ENCODE results near the gene EBI3. TPM values are rescaled to one million over a fixed set of nuclear protein-coding genes. Genes with fewer than 3 reads are reported as not detected.
"Not testable (repeated sequence)": the region's sequence is repeated elsewhere in the genome, so short reads cannot be mapped to it uniquely, and the experiment has no call there.

EBI3 gene
- 0.27 TPM for total RNA-seq

DNA sequence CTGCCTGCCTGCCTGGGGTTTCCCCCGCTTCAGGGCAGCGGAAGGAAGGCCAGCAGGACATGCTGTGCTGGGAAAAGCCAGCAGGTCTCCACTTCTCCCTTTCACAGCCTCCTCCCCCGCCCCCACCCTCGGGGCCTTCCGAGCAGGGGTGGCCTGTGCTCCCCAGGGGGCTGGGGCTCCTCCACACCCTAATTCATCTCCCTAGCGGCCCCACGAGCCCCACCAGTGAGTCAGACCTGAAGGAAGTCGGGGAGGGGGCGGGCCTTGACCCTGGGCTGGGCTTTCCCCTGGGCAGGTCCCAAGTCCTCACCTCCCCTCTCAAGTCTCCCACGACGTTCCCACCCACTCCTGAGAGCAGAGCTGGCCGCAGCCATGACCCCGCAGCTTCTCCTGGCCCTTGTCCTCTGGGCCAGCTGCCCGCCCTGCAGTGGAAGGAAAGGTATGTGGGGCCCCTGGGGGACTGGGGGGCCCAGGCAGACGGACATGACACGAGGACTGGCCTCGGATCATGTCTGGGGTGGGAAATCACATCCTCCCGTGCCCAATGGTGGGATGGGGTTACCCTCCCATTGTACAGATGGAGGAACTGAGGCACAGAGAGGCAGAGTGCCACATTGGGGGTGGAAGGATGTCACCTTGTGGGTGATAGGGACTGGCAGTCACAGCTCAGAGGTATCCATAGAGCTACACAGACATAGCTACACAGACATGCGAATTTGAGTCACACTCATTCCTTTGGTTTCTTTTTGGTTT is at the start of gene EBI3:
EBI3 (plus strand) TSS at position 345 of the 753 bp plus-strand sequence; CDS start at position 373, 28 bp downstream.
- peak in 2 of 3 donors; percentile 60 to 85 for DNase-seq (ENCODE audit: low read depth in 2 of 3, low spot score in 2 of 3)

DNA sequence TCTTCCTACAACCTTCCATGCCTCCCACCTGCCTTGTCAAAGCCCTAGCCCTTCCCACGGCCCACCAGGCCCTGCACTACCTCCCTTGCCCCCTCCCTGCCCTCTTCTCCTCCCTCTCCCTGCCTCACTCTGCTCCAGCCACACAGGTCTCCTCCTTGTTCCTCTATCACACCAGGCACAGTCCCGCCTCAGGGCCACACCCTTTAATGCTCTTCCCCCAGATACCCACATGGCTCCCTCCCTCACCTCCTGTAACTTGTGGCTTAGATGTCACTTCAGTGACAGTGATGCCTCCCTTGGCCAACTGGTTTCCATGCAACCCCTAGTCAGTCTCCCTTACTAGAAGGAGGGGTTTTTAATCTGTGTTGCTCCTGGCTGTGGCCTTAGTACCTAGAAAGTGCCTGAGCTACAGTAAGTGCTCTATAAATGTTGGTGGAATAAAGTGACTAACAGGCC is 48.2 kb upstream of the EBI3 start:
- DNase-seq (ENCODE audit: low read depth in 2 of 3, low spot score in 2 of 3) = no peak

DNA sequence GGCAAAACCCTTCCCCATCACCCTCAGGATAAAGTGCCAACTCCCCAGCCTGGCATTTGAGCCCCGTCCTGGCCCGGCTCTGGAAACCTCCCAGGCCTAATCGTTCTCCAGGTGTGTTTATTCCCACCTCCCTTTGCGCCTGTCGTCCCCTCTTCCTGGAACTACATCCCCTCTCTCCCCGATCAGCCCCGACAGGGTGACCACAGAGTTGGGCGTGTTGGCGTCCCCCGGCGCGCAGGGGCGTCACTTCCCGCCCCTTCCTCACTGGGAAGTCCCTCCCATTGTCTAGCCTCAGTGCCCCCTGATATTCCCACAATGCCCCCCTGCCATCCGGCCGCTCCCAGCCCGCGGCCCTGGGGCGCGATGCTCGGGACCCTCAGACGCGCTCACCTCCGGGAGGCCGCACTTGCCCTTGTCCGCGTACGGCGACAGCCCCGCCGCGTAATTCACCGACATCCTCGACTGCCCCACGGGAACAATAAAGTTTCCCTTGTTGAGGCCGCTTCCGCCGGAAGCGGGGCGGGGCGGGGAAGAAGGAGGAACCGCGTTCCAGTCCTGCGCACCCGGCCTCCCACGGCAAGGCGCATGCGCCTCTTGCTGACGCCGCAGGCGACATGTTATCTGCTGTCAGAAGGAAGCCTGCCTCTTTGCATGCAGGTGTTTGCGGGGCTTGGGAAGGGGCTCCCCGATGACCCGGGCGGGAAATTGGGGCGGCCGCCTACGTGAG is 47.1 kb upstream of the EBI3 start, which contains the start of the genes ANKRD24 and SIRT6:
ANKRD24 (plus strand) TSS at position 606 of the 727 bp plus-strand sequence. CDS start 3,737 bp downstream, outside the sequence.
SIRT6 (minus strand) TSS at position 480 of the 727 bp plus-strand sequence; CDS start at position 456, 24 bp downstream.
- peak; percentile 92 to 97 (median 96) for DNase-seq (ENCODE audit: low read depth in 2 of 3, low spot score in 2 of 3)

DNA sequence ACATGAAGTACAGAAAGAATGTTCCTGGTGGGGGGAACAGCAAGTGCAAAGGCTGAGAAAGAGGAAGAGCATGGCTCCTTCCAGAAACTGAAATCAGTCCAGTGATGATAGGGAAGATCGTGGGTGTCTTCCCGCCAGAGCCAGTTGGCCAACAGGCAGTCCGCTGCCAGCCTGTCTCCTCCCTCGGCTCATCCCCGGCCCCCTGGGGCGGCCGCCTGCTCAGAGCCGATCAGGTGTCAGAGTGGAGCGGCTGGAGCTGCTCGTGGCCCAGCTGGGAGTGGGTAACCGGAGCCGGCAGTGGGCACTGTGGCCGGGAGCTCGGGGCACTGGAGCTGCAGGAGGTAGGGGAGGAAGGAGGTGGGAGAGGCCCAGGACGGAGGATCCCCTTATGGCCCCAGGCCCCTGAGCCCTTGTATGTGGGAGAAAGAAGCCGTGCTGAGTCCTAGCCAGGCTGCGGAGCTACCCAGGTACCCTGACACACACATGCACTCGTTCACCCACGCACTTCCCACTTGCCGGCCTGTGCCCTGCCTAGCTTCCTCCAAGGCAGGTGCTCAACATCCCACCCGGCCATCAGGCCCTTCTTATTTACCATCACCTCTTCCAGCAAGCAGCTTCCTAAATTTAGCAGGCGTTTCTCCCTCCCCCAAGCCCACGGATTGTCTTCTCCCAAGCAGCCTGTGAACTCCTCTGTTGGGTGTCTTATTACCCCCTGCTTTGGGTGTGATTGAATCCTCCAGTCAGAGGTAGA is 45.2 kb upstream of the EBI3 start:
- no peak for DNase-seq (ENCODE audit: low read depth in 2 of 3, low spot score in 2 of 3)

DNA sequence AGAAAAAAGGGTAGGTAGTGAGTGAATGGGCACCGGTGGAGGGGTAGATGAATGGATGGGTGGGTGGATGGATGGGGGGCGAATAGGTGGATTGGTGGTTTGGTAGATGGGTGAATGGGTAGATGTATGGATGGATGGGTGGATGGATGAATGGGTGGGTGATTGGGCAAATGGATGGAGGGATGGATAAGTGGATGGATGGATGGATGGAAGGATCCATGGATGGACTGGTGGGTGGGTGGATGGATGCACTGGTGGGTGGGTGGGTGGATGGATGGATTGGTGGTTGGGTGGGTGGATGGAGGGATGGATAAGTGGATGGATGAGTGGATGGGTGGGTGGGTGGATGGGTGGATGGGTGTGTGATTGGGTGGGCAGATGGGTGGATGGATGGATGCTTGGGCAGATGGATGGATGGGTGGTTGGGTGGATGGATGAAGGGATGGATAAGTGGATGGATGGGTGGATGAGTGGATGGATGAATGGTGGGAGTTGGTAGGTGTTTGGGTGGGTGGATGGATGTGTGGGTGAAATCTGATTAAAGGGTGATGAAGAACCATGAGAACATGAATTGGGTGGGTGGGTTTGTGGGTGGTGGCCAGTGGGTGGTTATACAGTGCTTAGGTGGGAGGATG is 44.5 kb upstream of the EBI3 start:
- no peak for DNase-seq (ENCODE audit: low read depth in 2 of 3, low spot score in 2 of 3)

DNA sequence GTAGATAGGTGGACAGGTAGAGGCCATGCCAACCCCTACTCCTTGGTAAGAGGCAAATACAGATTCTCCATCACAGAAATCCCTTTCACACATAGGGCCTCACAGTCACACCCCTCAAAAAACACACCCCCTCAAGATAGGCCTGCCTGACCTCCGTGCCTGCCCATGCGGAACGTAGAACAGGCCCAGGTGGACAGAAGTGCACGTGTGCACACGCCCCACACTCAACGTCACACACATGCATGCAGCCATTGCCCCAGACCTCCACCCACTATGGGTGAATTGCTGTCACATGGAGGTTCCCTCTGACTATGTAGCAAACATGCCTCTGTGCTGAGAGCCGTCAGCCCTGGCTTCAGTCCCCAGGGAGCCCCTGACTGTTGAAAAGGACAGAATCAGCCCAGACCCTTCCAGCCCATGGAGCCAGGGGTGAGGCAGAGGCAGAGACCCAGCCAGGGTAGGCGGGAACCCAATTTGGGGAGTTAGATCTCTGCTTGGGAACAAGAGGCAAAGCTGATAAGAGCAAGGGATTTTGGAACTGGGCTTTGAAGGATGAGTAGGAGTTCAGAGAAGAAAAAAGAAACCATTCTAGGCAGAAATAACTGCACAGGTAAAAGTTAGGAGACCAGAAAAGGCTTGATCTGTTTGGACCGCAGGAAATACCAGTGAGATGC is 43.8 kb upstream of the EBI3 start:
- no peak for DNase-seq (ENCODE audit: low read depth in 2 of 3, low spot score in 2 of 3)

DNA sequence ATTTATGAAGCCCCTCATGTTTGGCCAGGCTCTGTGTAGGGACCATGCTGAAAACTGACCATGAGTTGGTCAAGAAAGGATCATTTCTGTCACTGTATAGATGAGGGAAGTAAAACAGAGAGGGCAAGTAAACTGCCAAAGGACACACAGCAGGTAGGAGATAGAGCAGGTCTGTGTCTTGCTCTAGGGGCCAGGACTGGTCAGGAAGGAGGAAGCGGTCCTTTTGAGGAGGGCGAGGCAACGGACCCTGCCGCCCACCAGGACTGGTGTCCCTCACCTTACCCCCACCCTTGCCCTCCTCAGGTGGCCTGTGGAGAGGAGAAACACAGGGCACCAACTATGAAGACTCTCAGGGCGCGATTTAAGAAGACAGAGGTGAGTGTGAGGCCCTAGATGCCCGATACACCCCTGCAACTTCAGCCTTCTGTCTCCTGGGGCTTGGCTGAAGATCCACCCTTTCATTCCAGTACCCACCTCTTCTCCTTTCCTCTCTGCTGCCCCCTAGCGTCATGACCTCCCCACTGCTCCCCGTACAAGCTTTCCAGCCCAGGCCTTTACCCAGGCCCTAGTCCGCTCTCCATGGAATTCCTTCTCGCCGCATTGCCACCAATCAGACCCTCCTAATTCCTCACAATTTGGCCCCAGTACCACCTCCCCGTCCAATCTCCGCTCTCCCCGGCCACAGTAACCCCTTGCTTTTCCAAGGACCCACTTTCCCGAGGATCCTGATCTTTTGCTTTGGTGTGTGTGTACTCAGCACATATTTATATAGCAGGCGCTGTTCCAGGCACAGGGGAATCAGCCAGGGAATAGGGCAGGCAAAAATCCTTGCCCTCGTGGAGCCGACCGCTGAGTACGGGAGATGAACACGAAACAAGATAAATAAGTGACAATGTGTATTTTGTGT is 43.0 kb upstream of the EBI3 start:
- DNase-seq (ENCODE audit: low read depth in 2 of 3, low spot score in 2 of 3) = peak; percentile 42 to 84 (median 69)

DNA sequence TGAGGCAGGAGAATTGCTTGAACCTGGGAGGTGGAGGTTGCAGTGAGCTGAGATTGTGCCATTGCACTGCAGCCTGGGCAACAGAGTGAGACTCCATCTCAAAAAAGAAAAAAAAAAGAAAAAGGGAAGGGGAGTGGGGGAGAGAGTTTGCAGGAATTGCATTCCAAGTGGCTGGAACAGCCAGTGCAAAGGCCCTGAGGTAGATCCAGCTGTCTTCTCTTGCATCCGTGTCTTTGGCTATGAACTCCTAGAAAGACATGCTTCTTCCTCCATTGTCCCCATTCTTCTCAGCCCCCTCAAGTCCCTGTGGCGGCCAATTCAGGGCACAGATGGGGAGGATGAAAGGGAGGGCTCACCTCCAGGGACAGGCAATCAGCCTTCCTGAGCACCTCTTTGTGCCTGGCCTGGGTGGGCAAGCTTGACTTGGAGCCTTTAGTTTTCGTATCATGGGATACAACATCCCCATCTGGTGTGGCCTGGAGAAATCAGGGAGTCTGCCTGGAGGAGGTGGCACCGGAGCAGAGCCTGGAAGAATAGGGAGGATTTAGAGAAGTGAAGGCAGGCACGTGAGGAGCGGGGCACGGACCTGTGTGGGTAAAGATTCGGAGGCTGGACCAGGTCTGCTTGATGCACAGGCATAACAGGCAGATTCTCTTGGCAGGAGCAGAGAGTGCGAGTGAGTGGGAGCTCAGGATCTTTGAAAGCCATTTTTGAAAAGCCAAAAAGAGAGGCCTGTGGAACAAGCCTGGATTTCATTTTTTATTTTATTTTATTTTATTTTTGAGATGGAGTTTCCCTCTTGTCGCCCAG is 41.8 kb upstream of the EBI3 start:
- no peak for DNase-seq (ENCODE audit: low read depth in 2 of 3, low spot score in 2 of 3)

DNA sequence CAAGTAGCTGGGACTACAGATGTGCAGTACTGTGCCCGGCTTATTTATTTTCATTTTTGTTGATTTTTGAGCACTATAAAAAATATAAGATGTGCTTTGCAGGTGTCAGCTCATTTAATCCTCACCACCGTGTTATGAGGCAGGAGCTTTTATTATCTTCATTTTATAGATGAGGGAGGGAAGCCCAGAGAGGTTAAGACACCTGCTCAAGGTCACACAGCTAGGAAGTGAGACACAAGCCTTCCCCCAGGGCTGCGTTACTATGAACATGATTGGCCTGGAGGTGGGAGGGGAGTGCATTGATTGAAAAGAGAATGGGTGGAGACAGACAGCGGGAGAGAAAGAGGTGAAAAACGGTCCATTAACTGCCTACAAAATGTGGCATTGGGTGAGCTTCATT is 39.7 kb upstream of the EBI3 start:
- DNase-seq (ENCODE audit: low read depth in 2 of 3, low spot score in 2 of 3) = no peak

DNA sequence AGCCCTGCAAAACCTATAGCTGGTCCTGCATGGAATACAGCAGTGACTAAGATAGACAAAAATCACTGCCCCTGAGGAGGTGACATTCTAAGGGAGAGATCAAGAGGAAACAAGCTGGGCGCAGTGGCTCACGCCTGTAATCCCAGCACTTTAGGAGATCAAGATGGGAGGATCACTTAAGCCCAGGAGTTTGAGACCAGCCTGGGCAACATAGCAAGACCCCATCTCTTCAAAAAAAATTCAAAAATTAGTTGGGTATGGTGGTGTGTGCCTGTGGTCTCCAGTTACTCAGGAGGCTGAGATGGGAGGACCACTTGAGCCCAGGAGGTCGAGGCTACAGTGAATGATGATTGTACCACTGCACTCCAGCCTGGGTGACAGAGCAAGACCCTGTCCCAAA is 36.8 kb upstream of the EBI3 start:
- DNase-seq (ENCODE audit: low read depth in 2 of 3, low spot score in 2 of 3) = not testable (repeated sequence)

DNA sequence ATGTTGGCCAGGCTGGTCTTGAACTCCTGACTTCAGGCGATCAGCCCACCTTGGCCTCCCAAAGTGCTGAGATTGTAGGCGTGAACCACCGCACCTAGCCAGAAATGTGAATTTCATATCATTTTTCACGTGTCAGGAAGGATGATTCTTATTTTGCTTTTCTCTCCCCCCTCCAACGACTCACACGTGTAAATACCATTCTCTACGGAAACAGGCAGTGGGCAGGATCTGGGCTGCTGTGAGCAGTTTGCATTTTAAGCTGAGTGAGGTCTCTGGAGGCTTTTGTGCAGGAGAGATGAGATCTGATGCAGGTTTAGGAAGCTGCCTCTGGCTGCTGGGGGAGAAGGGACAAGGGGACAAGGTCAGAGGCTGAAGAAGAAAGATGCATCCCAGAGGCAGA is 35.0 kb upstream of the EBI3 start:
- DNase-seq (ENCODE audit: low read depth in 2 of 3, low spot score in 2 of 3) = no peak

DNA sequence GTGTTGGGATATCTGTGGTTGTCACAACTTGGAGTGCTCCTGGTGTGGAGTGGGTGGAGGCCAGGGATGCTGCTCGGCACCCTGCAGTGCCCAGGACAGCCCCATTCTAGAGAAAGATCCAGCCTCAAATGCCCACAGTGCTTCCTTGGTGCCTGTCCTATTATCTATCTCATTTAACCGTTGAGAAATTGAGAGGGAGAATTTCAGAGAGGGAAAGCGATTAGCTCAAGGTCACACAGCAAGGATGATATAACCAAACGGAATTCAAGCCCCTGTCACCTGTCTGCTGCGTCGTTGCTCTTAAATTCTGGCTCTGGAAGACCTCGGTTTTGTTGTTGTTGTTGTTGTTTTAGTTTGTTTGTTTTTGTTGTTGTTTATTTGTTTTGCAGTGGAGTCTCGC is 33.3 kb upstream of the EBI3 start:
- no peak for DNase-seq (ENCODE audit: low read depth in 2 of 3, low spot score in 2 of 3)

DNA sequence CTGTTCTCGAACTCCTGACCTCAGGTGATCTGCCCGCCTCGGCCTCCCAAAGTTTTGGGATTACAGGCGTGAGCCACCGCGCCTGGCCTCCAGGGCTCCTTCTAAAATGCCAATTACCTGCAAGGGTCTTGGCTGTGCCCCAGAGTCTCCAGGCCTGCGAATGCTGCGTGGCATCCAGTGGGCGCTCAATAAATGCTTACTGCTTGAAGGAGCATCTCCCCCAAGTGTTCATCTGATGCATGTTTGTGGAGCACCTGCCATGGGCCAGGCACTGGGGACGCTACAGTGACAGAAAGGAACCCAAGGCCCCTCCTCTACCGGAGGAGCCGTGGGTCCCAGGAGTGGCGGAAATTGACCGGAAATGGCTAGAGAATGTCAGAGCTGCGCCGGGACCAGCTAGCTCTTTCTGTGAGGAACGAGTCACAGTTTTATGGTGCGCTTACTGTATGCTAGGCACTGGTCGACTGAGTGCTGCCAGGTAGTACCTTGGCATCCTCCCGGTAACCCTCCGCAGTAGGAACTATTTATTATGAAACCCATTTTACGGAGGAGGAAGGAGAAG is 32.7 kb upstream of the EBI3 start:
- DNase-seq (ENCODE audit: low read depth in 2 of 3, low spot score in 2 of 3) = no peak

DNA sequence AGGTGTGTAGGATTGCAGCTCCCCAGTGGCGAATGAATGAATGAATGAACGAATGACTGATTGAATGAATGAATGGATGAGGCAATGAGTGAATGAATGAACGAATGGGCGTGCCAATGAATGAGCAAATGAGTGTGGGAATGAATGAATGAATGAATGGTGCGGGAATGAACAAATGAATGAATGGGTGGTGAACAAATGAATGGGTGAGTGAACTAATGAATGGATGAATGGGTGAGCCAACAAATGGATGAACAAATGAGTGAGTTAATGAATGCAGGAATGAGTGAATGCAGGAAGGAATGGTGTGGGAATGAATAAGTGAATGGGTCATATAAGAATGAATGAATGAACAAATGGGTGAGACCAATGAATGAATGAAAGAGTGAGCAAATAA is 32.1 kb upstream of the EBI3 start:
- no peak for DNase-seq (ENCODE audit: low read depth in 2 of 3, low spot score in 2 of 3)

DNA sequence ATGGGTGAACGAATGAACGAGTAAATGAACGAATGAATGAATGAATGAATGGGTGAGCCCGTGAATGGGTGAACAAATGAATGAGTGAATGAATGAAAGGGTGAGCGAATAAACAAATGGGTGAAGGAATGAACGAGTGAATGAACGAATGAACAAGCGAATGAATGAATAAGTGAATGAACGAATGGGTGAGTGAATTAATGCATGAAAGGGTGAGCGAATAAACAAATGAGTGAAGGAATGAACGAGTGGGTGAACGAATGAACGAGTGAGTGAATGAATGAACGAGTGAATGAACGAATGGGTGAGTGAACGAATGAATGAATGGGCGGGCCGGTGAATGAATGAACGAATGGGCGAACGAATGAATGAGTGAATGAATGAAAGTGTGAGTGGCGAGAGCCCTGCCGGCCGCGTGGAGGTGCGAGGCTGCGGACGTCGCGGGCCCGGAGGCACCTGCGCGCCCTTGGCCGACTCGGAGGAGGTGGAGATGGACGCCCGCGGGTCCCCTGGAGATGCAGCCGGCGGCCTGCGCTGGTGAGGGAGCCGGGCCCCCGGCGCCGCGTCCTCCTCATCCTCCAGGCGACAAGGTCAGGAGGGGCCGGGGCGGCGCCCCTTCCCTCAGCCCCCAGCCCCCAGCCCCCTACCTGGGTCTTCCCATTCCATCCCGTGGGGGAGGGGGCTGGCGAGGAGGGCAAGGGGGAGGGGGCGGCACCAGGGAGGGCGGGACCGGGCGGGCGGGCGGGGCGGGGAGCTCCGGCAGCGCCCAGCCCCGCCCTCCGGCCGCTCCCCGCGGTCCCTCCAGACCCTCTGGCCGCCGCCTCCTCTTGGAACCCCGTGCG is 31.5 kb upstream of the EBI3 start:
- peak in 1 of 3 donors; percentile 36 for DNase-seq (ENCODE audit: low read depth in 2 of 3, low spot score in 2 of 3)

DNA sequence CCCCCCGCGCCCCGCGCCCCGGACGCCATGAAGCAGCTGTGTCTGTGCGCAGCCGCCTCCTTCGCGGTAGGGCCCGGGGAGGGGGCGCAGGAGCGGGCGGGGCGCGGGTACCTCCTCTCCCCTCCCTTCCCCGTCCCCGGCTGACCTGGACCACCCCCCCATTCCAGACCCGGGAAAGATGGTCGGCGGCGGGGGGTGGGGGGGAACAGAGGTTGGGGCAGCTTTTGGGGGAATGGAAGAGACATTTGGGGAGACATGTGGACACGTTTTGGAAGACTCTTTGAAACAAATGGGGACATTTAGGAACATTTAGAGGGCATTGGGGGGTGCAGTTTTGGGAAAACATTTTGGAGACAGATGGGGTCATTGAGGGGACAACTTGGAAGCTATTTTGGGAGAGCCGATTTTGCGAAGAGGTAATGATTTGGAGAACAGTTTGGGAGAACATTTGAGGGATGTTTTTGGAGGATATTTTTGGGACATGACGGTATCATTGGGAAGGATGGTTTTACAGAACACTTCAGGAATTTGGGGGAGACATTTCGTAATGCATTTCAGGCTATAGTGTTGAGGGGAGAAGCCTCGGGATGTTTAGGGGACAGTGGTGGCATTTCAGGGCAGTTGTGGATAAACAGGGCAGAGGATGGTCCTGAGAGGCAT is 30.7 kb upstream of the EBI3 start:
- DNase-seq (ENCODE audit: low read depth in 2 of 3, low spot score in 2 of 3) = no peak
